SW480 (cell line): ENCODE measurements around the gene HBS1L.
"Not testable (repeated sequence)": the region's sequence is repeated elsewhere in the genome, so short reads cannot be mapped to it uniquely, and the experiment has no call there.

ENCODE experiments used
- DNase-seq: peaks from one replicate; pipeline ENCODE4 v3.0.0-alpha.2; 2016; ENCODE audit warnings: low spot score

HBS1L gene

GRCh38 chr6:135073756-135074393 lies 19.3 kb upstream of the HBS1L start:
- DNase-seq, result no peak

- no peak for DNase-seq
These were observed 18.6 kb upstream of the HBS1L start for GRCh38 chr6:135073217-135073616.

GRCh38 chr6:135072753-135073152 lies 18.1 kb upstream of the HBS1L start:
- no peak for DNase-seq

- DNase-seq, result no peak
These were observed 16.9 kb upstream of the HBS1L start for GRCh38 chr6:135071541-135071940.

- no peak for DNase-seq
These were observed 13.3 kb upstream of the HBS1L start for GRCh38 chr6:135067911-135068310.

- DNase-seq, result no peak
These were observed 12.2 kb upstream of the HBS1L start for GRCh38 chr6:135066806-135067205.

GRCh38 chr6:135066397-135066796 lies 11.8 kb upstream of the HBS1L start:
- DNase-seq, result no peak

- DNase-seq, result no peak
These were observed 10.0 kb upstream of the HBS1L start for GRCh38 chr6:135064586-135064985.

GRCh38 chr6:135063926-135064325 lies 9.3 kb upstream of the HBS1L start:
- DNase-seq, result no peak

- peak; percentile 18 for DNase-seq
These were observed 8.1 kb upstream of the HBS1L start for GRCh38 chr6:135062735-135063134.

GRCh38 chr6:135060076-135060475 lies 5.5 kb upstream of the HBS1L start:
- no peak for DNase-seq

GRCh38 chr6:135058299-135058698 lies 3.7 kb upstream of the HBS1L start:
- DNase-seq, result not testable (repeated sequence)

GRCh38 chr6:135056632-135057031 lies 2.0 kb upstream of the HBS1L start:
- no peak for DNase-seq

GRCh38 chr6:135054226-135054568 lies 425 bp downstream of the HBS1L start:
- DNase-seq, result no peak

GRCh38 chr6:135053406-135053805 lies 1.2 kb downstream of the HBS1L start:
- no peak for DNase-seq

- no peak for DNase-seq
These were observed 1.7 kb downstream of the HBS1L start for GRCh38 chr6:135052939-135053338.

- no peak for DNase-seq
These were observed 5.7 kb downstream of the HBS1L start for GRCh38 chr6:135048915-135049314.

GRCh38 chr6:135047336-135047735 lies 7.3 kb downstream of the HBS1L start:
- DNase-seq, result no peak

- peak; percentile 3 for DNase-seq
These were observed 7.7 kb downstream of the HBS1L start for GRCh38 chr6:135046912-135047311.

GRCh38 chr6:135044639-135045038 lies 10.0 kb downstream of the HBS1L start:
- no peak for DNase-seq

- DNase-seq, result no peak
These were observed 10.8 kb downstream of the HBS1L start for GRCh38 chr6:135043846-135044245.

GRCh38 chr6:135043364-135043763 lies 11.3 kb downstream of the HBS1L start:
- no peak for DNase-seq

GRCh38 chr6:135038335-135038734 lies 16.3 kb downstream of the HBS1L start:
- no peak for DNase-seq

- no peak for DNase-seq
These were observed 17.1 kb downstream of the HBS1L start for GRCh38 chr6:135037541-135037940.
